ENCODE results near the gene TSR3. TPM values are rescaled to one million over a fixed set of nuclear protein-coding genes. Genes with fewer than 3 reads are reported as not detected.

Gene TSR3
- total and polyA plus RNA-seq, 2 of the 13 experiments (the other 11 are each of a cell fraction or from before 2014, with no cell fraction given): 24.2 to 51.0 TPM

- TF ChIP-seq ZSCAN30 (CRISPR knock-in tag; IDR thresholded peaks at IDR 0.05): no peak
- TF ChIP-seq THAP7 (CRISPR knock-in tag; IDR thresholded peaks at IDR 0.05): no peak
- peak; percentile 38; the same call in 1 of the 2 replicates for TF ChIP-seq HES4 (CRISPR knock-in tag; IDR thresholded peaks at IDR 0.05; ENCODE audit: borderline replicate concordance)
- no peak for TF ChIP-seq SOX13 (IDR thresholded peaks at IDR 0.05)
- TF ChIP-seq SOX13 (CRISPR knock-in tag; conservative IDR thresholded peaks at IDR 0.05 in 1 of 2, IDR thresholded peaks at IDR 0.05 in 1 of 2): 0 out of 4 replicates have a peak, but pooled peaks of 1 of the 2 experiments have one; percentile 10
- no peak for TF ChIP-seq ARHGAP35 (CRISPR knock-in tag; IDR thresholded peaks at IDR 0.05; ENCODE audit: borderline replicate concordance)
- TF ChIP-seq NR0B2 (CRISPR knock-in tag; IDR thresholded peaks at IDR 0.05): no peak
- TF ChIP-seq CENPT (CRISPR knock-in tag; IDR thresholded peaks at IDR 0.05; ENCODE audit: low read depth): no peak
- no peak for TF ChIP-seq CREB3 (CRISPR knock-in tag; IDR thresholded peaks at IDR 0.05)
- TF ChIP-seq ZNF282 (IDR thresholded peaks at IDR 0.05; ENCODE audit: partially characterized antibody): no peak
- TF ChIP-seq CHD2 (IDR thresholded peaks at IDR 0.05; ENCODE audit: low read depth, low read length): no peak
- no peak for TF ChIP-seq ZSCAN5A (CRISPR knock-in tag; IDR thresholded peaks at IDR 0.05; ENCODE audit: borderline replicate concordance)
- no peak for TF ChIP-seq REXO4 (CRISPR knock-in tag; IDR thresholded peaks at IDR 0.05; ENCODE audit: borderline replicate concordance)
- TF ChIP-seq HMGXB4 (CRISPR knock-in tag; IDR thresholded peaks at IDR 0.05; ENCODE audit: borderline replicate concordance in 1 of 2, low read depth in 1 of 2): 0 out of 4 replicates have a peak, but pooled peaks of 1 of the 2 experiments have one; percentile 10
- TF ChIP-seq KAT8 (CRISPR knock-in tag; IDR thresholded peaks at IDR 0.05): peak; percentile 41
- no peak for TF ChIP-seq ZNF276 (CRISPR knock-in tag; IDR thresholded peaks at IDR 0.05; ENCODE audit: low read depth)
- TF ChIP-seq ZFAT (CRISPR knock-in tag; conservative IDR thresholded peaks at IDR 0.05): no peak
- no peak for TF ChIP-seq CBX5 (CRISPR knock-in tag; IDR thresholded peaks at IDR 0.05; ENCODE audit: borderline replicate concordance)
- TF ChIP-seq NKX3-1 (CRISPR knock-in tag; IDR thresholded peaks at IDR 0.05): no peak
Measured at GRCh38 chr16:1331712-1332617, 19.7 kb downstream of the TSR3 start (continued).
